ENCODE data around the gene SPATA3.

DNA sequence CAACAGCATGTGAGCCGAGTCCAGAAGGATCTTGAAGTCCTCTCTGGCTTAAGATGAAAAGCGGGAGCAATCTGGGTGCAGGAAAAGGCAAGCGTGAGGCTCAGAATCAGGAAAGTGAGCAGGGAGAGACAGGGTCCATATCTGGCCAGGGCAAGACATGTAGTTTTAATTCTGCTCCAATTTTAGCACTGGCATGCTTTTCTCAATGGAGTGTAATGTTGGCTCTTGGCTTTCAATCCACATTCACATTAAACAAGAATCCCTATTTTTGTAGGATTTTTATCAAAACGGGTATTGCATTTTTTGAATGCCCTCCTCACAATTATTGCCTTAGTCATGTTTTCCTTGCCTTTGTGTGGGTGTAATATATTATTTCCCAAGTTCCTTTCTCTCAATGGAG, 6.0 kb downstream of the SPATA3 start:
- TF ChIP-seq ZNF451 (CRISPR knock-in tag; IDR thresholded peaks at IDR 0.05) (no peak), ZNF589 (CRISPR knock-in tag; conservative IDR thresholded peaks at IDR 0.05) (no peak)
- TF ChIP-seq, protein P1, sequence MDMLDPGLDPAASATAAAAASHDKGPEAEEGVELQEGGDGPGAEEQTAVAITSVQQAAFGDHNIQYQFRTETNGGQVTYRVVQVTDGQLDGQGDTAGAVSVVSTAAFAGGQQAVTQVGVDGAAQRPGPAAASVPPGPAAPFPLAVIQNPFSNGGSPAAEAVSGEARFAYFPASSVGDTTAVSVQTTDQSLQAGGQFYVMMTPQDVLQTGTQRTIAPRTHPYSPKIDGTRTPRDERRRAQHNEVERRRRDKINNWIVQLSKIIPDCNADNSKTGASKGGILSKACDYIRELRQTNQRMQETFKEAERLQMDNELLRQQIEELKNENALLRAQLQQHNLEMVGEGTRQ (IDR thresholded peaks at IDR 0.05; ENCODE audit: low read depth, low read length) = no peak
- TF ChIP-seq, protein P1 (CRISPR knock-in tag; IDR thresholded peaks at IDR 0.05; ENCODE audit: borderline replicate concordance) = no peak
